Testis (tissue), 3 donors: ENCODE data around the gene DUSP22. TPM values are rescaled to one million over a fixed set of nuclear protein-coding genes. Genes with fewer than 3 reads are reported as not detected.

Source experiments
- DNase-seq: peaks from one replicate; pipeline ENCODE4 v3.0.0-alpha.2; 2019
- H3K27ac ChIP-seq, 2 donors: fragments of 200-600 bp; sonication (generic); one replicate each; pipeline ENCODE4 v1.5.1; 2019
- H3K27me3 ChIP-seq: fragments of 200-600 bp; sonication (generic); one replicate; pipeline ENCODE4 v1.5.1; 2019
- H3K36me3 ChIP-seq: fragments of 200-600 bp; sonication (generic); one replicate; pipeline ENCODE4 v1.5.1; 2017; ENCODE audit warnings: low read depth; ENCODE audit errors: missing control alignments
- H3K4me1 ChIP-seq: fragments of 200-600 bp; sonication (generic); one replicate; pipeline ENCODE4 v1.5.1; 2019
- H3K4me3 ChIP-seq, 2 donors: fragments of 200-600 bp; sonication (generic); one replicate each; pipeline ENCODE4 v1.5.1; 2017 to 2019
- H3K9me3 ChIP-seq: fragments of 200-600 bp; sonication (generic); one replicate; pipeline ENCODE4 v1.5.1; 2017
- POLR2A ChIP-seq: fragments of 450-650 bp; IDR thresholded peaks from one replicate; pipeline ENCODE4 v1.6.1; 2017; ENCODE audit warnings: antibody characterized with exemption, mild to moderate bottlenecking, moderate library complexity
- WGBS, 2 donors: methylation state at CpG; one replicate each; pipeline ENCODE4 v1.1.5; 2018; 5-methylcytosine and 5-hydroxymethylcytosine counted together
- intact Hi-C: fragments of 100-400 bp; cut with DNase I; formaldehyde crosslinking; loops from one replicate; pipeline ENCODE4 v1.15.1; 2023; ENCODE audit warnings: low total_unique reads
- polyA plus RNA-seq: library from polyadenylated mRNA; stranded (reverse); fragments of 350-450 nt; fragmentation: Illumina TruSeq; extraction: RNeasy Lipid Tissue Mini Kit (QIAGEN cat#74804); gene quantifications from one replicate; pipeline ENCODE4 v1.2.3, GENCODE V29; 2014; ENCODE audit warnings: low read depth, low replicate concordance; ENCODE audit not compliant: insufficient read depth
- total RNA-seq, 2 donors: library from RNA; depleted of rRNA; stranded (reverse); fragments of >200 nt; gene quantifications; one replicate each; pipeline ENCODE4 v1.2.3, GENCODE V29; 2016
- TF ChIP-seq, protein P1 (sequence below), 3 experiments: fragments of 450-650 bp in 2 of 3; fragments of 200-600 bp in 1 of 3; sonication (generic) in 1 of 3; IDR thresholded peaks; one replicate each; pipeline ENCODE4 v1.5.1; 2016 to 2019; ENCODE audit warnings: antibody characterized with exemption in 3 of 3, mild to moderate bottlenecking in 2 of 3, moderate library complexity in 1 of 3

The DUSP22 gene
- total and polyA plus RNA-seq, 3 donors from 2014 or later = 112 to 158 (median 129) TPM

DNA sequence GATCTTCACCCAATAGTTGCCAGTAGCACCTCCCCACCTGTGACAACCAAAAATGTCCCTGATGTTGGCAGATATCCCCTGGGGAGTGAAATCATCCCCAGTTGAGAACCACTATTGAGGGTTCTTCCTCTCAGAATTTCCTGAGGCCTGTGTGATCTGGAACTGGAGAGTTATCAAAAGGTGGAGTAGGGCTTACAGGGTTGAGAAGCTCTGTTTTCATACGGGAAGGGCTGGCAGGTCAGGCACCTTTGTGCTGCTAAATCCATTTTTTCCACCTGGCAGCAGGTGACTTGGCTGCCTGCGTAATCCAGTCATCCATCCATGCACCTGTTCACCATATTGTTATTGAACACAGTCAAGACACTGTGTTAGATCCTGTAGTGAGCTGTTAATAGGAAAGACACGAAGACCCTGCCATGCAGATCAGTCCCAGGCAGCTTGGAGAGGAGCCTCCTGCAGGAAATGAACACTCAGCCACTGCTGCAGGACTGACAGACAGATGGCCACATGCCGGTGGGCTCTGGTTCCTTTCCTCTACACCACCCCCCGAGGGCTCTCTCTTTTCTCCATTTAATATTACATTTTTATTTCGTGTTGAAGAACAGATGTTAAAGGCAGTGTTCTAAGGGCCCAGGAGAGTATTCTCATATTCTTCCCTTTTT, 5.4 kb downstream of the DUSP22 start:
- no peak for TF ChIP-seq POLR2A
- TF ChIP-seq, protein P1, sequence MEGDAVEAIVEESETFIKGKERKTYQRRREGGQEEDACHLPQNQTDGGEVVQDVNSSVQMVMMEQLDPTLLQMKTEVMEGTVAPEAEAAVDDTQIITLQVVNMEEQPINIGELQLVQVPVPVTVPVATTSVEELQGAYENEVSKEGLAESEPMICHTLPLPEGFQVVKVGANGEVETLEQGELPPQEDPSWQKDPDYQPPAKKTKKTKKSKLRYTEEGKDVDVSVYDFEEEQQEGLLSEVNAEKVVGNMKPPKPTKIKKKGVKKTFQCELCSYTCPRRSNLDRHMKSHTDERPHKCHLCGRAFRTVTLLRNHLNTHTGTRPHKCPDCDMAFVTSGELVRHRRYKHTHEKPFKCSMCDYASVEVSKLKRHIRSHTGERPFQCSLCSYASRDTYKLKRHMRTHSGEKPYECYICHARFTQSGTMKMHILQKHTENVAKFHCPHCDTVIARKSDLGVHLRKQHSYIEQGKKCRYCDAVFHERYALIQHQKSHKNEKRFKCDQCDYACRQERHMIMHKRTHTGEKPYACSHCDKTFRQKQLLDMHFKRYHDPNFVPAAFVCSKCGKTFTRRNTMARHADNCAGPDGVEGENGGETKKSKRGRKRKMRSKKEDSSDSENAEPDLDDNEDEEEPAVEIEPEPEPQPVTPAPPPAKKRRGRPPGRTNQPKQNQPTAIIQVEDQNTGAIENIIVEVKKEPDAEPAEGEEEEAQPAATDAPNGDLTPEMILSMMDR (IDR thresholded peaks at IDR 0.05) = no peak
- H3K27ac ChIP-seq = no peak overlapping the region
- no peak overlapping the region for H3K4me3 ChIP-seq
- no peak for DNase-seq
- no peaks in the 10 kb centered on the region for H3K27me3 ChIP-seq
- no peaks in the 10 kb centered on the region for H3K4me1 ChIP-seq
- H3K9me3 ChIP-seq = no peaks in the 10 kb centered on the region
- 66 to 72% methylated on average over 6 of the region's 6 CpGs for WGBS, 2 donors
- intact Hi-C loops = no loop called here
- no peaks in the 10 kb centered on the region for H3K36me3 ChIP-seq

DNA sequence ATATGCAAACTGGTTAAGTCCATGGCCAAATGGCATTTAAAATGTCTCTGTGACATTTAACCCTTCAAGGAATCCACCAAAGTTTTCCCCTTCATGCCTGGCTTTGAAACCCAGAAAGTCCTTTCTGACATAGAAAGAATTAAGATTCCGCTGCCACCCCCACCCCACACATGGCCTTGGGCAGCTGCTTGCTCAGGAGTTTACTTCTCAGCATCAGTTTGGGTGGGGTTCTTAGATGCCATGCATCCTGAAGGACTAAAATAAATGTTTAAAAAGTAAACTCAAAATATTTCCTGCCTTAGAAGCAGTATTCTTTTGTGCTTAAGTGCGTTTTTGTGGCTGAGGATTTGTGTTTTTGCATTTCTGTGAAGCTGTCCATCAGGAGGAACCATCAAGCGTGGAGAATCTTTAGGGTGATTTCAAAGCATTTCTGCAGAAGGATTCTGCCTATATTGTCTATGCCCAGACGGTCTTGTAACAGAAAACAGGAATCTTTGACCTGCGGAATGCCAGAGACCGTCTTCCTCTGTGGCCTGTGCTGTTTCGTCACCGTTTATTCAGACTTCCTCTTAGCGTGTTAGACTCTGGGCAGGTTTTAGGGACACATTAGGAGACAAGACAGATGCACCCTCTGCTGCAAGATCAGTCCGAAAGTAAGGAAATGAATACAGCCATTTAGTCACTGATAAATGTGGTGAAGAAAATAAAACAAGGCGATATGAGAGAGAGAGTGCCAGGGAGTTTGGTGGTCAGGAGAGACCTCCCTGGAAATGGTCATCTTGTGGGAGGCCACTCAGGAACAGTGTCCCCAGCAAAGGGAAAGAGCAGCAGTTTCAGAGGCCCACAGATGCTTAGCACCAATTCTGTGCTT, 6.2 kb downstream of the DUSP22 start:
- no peaks in the 10 kb centered on the region for H3K36me3 ChIP-seq
- DNase-seq = no peak
- no peaks in the 10 kb centered on the region for H3K9me3 ChIP-seq
- H3K4me1 ChIP-seq = no peaks in the 10 kb centered on the region
- TF ChIP-seq, protein P1 (IDR thresholded peaks at IDR 0.05) = no peak
- no peak for TF ChIP-seq POLR2A
- H3K27ac ChIP-seq = no peak overlapping the region
- H3K4me3 ChIP-seq = no peak overlapping the region
- 70 to 72% methylated on average over 11 of the region's 11 CpGs for WGBS, 2 donors
- intact Hi-C loops = no loop called here
- no peaks in the 10 kb centered on the region for H3K27me3 ChIP-seq

GRCh38 chr6:299104-299980, 7.1 kb downstream of the DUSP22 start:
- Histone ChIP-seq H3K36me3 (no peaks in the 10 kb centered on the region), H3K4me3 (no peak overlapping the region), H3K27me3 (no peaks in the 10 kb centered on the region), H3K27ac (no peak overlapping the region), H3K4me1 (no peaks in the 10 kb centered on the region), H3K9me3 (no peaks in the 10 kb centered on the region)
- TF ChIP-seq, protein P1 (IDR thresholded peaks at IDR 0.05) = no peak
- TF ChIP-seq POLR2A = no peak
- DNase-seq = no peak
- intact Hi-C loops = no loop called here
- 72 to 74% methylated on average over 10 of the region's 10 CpGs for WGBS, 2 donors

DNA sequence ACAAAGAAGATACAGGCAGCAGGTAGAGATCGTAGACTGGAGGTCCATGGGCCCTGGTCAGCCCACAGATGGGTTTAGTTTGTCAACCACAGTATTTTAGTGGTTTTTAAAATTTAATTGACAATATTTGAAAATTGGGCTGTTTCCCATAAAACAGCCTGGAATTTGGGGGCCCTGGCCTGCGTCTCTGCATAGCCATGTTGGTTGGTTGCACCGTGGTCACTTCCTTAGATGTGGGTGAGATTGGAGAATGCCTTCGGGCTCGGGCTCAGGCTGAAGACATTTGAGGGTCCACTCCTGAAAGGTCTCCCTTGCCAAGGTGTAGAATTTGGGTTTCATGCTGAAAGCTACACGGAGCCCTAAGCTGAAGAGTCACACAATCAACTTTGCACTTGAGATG, 7.7 kb downstream of the DUSP22 start:
- TF ChIP-seq POLR2A = no peak
- TF ChIP-seq, protein P1 (IDR thresholded peaks at IDR 0.05) = no peak
- H3K27me3 ChIP-seq = no peaks in the 10 kb centered on the region
- intact Hi-C loops = no loop called here
- H3K36me3 ChIP-seq = no peaks in the 10 kb centered on the region
- WGBS, 2 donors = 86 to 90% methylated on average over 6 of the region's 6 CpGs
- H3K27ac ChIP-seq = no peak overlapping the region
- no peaks in the 10 kb centered on the region for H3K9me3 ChIP-seq
- no peak overlapping the region for H3K4me3 ChIP-seq
- no peaks in the 10 kb centered on the region for H3K4me1 ChIP-seq
- DNase-seq = no peak
